Tibial nerve (tissue), 4 donors: ENCODE measurements around the gene PIK3IP1. TPM values are rescaled to one million over a fixed set of nuclear protein-coding genes. Genes with fewer than 3 reads are reported as not detected.

Experiments used
- DNase-seq, 2 donors: peaks; one replicate each; pipeline ENCODE4 v3.0.0-alpha.2; 2019; ENCODE audit warnings: low spot score in 2 of 2
- H3K27ac ChIP-seq, 4 donors: fragments of 200-600 bp; sonication (generic) in 3 of 4; one replicate each; pipeline ENCODE4 v1.5.1; 2017 to 2019; ENCODE audit warnings: mild to moderate bottlenecking in 1 of 4
- H3K27me3 ChIP-seq, 2 donors: fragments of 200-600 bp; sonication (generic) in 1 of 2; one replicate each; pipeline versions ENCODE4 v1.5.1 to v1.6.0; 2017 to 2019
- H3K36me3 ChIP-seq, 3 donors: fragments of 200-600 bp; sonication (generic); one replicate each; pipeline ENCODE4 v1.5.1; 2018 to 2019
- H3K4me1 ChIP-seq, 4 donors: fragments of 200-600 bp; sonication (generic) in 3 of 4; one replicate each; pipeline ENCODE4 v1.5.1; 2017 to 2019
- H3K4me3 ChIP-seq, 4 donors: fragments of 200-600 bp; sonication (generic) in 3 of 4; one replicate each; pipeline ENCODE4 v1.5.1; 2017 to 2019; ENCODE audit warnings: mild to moderate bottlenecking in 1 of 4, moderate library complexity in 1 of 4
- H3K9me3 ChIP-seq, 4 donors: fragments of 200-600 bp; sonication (generic) in 3 of 4; one replicate each; pipeline ENCODE4 v1.5.1; 2017 to 2019
- CTCF ChIP-seq, 5 experiments: fragments of 200-600 bp in 3 of 5; fragments of 450-650 bp in 2 of 5; sonication (generic) in 3 of 5; IDR thresholded peaks; one replicate each; pipeline ENCODE4 v1.5.1; 2016 to 2019; ENCODE audit warnings: antibody characterized with exemption in 5 of 5, mild to moderate bottlenecking in 3 of 5, moderate library complexity in 2 of 5
- EP300 ChIP-seq, 2 donors: sonication (generic); formaldehyde crosslinking; IDR thresholded peaks; one replicate each; pipeline ENCODE4 v1.6.1; 2017; ENCODE audit warnings: antibody characterized with exemption in 2 of 2, mild to moderate bottlenecking in 1 of 2
- POLR2A ChIP-seq, 2 donors: fragments of 450-650 bp; IDR thresholded peaks; one replicate each; pipeline ENCODE4 v1.6.1; 2017; ENCODE audit warnings: antibody characterized with exemption in 2 of 2, mild to moderate bottlenecking in 2 of 2, moderate library complexity in 2 of 2
- WGBS, 2 donors: methylation state at CpG; one replicate each; pipeline ENCODE4 v1.1.5; 2018; 5-methylcytosine and 5-hydroxymethylcytosine counted together
- total RNA-seq, 4 donors: library from RNA; depleted of rRNA; stranded (reverse); fragments of >200 nt; gene quantifications; one replicate each; pipeline ENCODE4 v1.1.0, GENCODE V29; 2016

PIK3IP1 gene
- total RNA-seq, 4 donors from 2014 or later: 54.8 to 106 (median 80.5) TPM

- DNase-seq: no peak
- 88% methylated on average over 3 of the region's 3 CpGs for WGBS, 2 donors
Observed at GRCh38 chr22:31295360-31295759, 3.1 kb upstream of the PIK3IP1 start.

GRCh38 chr22:31291481-31292235 is 630 bp downstream of the PIK3IP1 start:
- Histone ChIP-seq H3K4me3 (peak overlapping the region; percentile 53 to 96 (median 84)), H3K9me3 (no peaks in the 10 kb centered on the region), H3K4me1 (peaks cover 0 to 73% (median 55%) of the 10 kb centered on the region in 4 donors), H3K27me3 (no peaks in the 10 kb centered on the region), H3K36me3 (peaks cover 0 to 28% (median 20%) of the 10 kb centered on the region in 3 donors), H3K27ac (peak overlapping the region; percentile 92 to 99 (median 98))
- peak in 1 of 2 donors; percentile 30 for DNase-seq
- 0 to 1% methylated on average over 20 of the region's 20 CpGs for WGBS, 2 donors
- no peak for TF ChIP-seq POLR2A (IDR thresholded peaks at IDR 0.05)
- no peak for TF ChIP-seq CTCF (IDR thresholded peaks at IDR 0.05)
- TF ChIP-seq EP300 (IDR thresholded peaks at IDR 0.05): no peak

More at GRCh38 chr22:31295360-31295759, 3.1 kb upstream of the PIK3IP1 start:
- H3K36me3 ChIP-seq: no peaks in the 10 kb centered on the region
- no peak for TF ChIP-seq EP300 (IDR thresholded peaks at IDR 0.05)
- no peak for TF ChIP-seq POLR2A (IDR thresholded peaks at IDR 0.05)
- no peak for TF ChIP-seq CTCF (IDR thresholded peaks at IDR 0.05)
- no peaks in the 10 kb centered on the region for H3K27me3 ChIP-seq
- H3K4me3 ChIP-seq: no peak overlapping the region
- peaks cover 0 to 47% (median 26%) of the 10 kb centered on the region in 4 donors for H3K4me1 ChIP-seq
- peak overlapping the region; percentile 58 to 97 (median 76) for H3K27ac ChIP-seq
- no peaks in the 10 kb centered on the region for H3K9me3 ChIP-seq

GRCh38 chr22:31290494-31291471 is 1.5 kb downstream of the PIK3IP1 start:
- peaks cover 0 to 73% (median 54%) of the 10 kb centered on the region in 4 donors for H3K4me1 ChIP-seq
- 1 to 2% methylated on average over 24 to 65 of the region's 95 CpGs for WGBS, 2 donors

GRCh38 chr22:31289344-31289743 is 2.9 kb downstream of the PIK3IP1 start:
- H3K4me3 ChIP-seq: peak overlapping the region in 2 of 4 donors; percentile 80 to 89
- no peak for DNase-seq

More at GRCh38 chr22:31290494-31291471, 1.5 kb downstream of the PIK3IP1 start:
- Histone ChIP-seq H3K4me3 (peak overlapping the region; percentile 53 to 96 (median 84)), H3K36me3 (peaks cover 0 to 37% (median 20%) of the 10 kb centered on the region in 3 donors), H3K27ac (peak overlapping the region; percentile 92 to 99 (median 98)), H3K27me3 (no peaks in the 10 kb centered on the region), H3K9me3 (no peaks in the 10 kb centered on the region)
- peak; percentile 92 to 96 for DNase-seq
- TF ChIP-seq POLR2A (IDR thresholded peaks at IDR 0.05) (peak; percentile 95 to 98), CTCF (IDR thresholded peaks at IDR 0.05) (peak in 2 of 5 experiments; percentile 28 to 50), EP300 (IDR thresholded peaks at IDR 0.05) (peak; percentile 22 to 99)

More at GRCh38 chr22:31289344-31289743, 2.9 kb downstream of the PIK3IP1 start:
- Histone ChIP-seq H3K9me3 (no peaks in the 10 kb centered on the region), H3K27me3 (no peaks in the 10 kb centered on the region), H3K4me1 (peaks cover 0 to 78% (median 60%) of the 10 kb centered on the region in 4 donors), H3K36me3 (peaks cover 0 to 51% (median 20%) of the 10 kb centered on the region in 3 donors), H3K27ac (peak overlapping the region; percentile 92 to 99 (median 98))
- WGBS, 2 donors: 87 to 94% methylated on average over 13 of the region's 13 CpGs
- TF ChIP-seq EP300 (IDR thresholded peaks at IDR 0.05) (no peak), POLR2A (IDR thresholded peaks at IDR 0.05) (no peak), CTCF (IDR thresholded peaks at IDR 0.05) (no peak)
